Measurements from ENCODE around the gene ELMO1. TPM values are rescaled to one million over a fixed set of nuclear protein-coding genes. Genes with fewer than 3 reads are reported as not detected.

Gene ELMO1
- total and polyA plus RNA-seq, 8 donors, result 3.0 to 20.6 (median 6.6) TPM

DNA sequence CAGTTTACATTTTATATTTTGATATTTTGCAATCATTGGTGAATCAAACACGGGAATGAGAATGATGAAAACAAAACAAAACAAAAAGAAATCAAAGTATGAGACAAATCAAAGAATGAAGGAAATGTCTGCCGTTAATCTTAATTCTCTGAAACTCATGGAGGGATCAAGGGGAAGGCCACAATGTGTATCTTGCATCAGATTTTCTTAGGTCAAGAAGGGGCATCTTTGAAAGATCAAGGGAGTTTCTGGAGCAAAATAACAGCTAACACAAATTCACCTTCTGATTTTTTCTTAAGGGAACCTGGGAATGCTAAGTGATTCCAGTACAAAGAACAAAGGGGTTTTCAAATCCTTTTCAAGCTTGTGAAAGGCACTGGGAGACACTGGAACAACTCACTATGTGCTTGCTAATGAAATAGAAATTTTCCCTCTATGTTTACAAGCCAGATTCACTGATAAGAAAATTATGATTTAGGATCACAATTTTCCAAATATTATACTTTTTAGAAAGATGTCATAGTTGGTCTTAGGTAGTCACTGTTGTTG is 402.1 kb downstream of the ELMO1 start:
- no peaks in the 10 kb centered on the region for H3K36me3 ChIP-seq
- TF ChIP-seq, protein P1, sequence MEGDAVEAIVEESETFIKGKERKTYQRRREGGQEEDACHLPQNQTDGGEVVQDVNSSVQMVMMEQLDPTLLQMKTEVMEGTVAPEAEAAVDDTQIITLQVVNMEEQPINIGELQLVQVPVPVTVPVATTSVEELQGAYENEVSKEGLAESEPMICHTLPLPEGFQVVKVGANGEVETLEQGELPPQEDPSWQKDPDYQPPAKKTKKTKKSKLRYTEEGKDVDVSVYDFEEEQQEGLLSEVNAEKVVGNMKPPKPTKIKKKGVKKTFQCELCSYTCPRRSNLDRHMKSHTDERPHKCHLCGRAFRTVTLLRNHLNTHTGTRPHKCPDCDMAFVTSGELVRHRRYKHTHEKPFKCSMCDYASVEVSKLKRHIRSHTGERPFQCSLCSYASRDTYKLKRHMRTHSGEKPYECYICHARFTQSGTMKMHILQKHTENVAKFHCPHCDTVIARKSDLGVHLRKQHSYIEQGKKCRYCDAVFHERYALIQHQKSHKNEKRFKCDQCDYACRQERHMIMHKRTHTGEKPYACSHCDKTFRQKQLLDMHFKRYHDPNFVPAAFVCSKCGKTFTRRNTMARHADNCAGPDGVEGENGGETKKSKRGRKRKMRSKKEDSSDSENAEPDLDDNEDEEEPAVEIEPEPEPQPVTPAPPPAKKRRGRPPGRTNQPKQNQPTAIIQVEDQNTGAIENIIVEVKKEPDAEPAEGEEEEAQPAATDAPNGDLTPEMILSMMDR (IDR thresholded peaks at IDR 0.05), result no peak
- H3K9me3 ChIP-seq, result no peaks in the 10 kb centered on the region
- H3K4me3 ChIP-seq, result no peak overlapping the region
- WGBS, 2 donors, result 81 to 86% methylated on average over 2 of the region's 2 CpGs
- ATAC-seq (no peak), FAIRE-seq (no peak), DNase-seq (no peak)
- intact Hi-C loops (cut with DNase I), result no loop called here
- H3K27ac ChIP-seq, result no peak overlapping the region
- H3K27me3 ChIP-seq, result no peaks in the 10 kb centered on the region
- H3K4me1 ChIP-seq, result no peaks in the 10 kb centered on the region

GRCh38 chr7:37045681-37046179 is 402.9 kb downstream of the ELMO1 start:
- ATAC-seq, result no peak
- FAIRE-seq, result no peak
- intact Hi-C loops (cut with DNase I), result no loop called here

GRCh38 chr7:37041461-37041860 is 407.2 kb downstream of the ELMO1 start:
- Histone ChIP-seq H3K36me3 (no peaks in the 10 kb centered on the region), H3K27me3 (no peaks in the 10 kb centered on the region), H3K9me3 (no peaks in the 10 kb centered on the region), H3K4me1 (no peaks in the 10 kb centered on the region), H3K4me3 (no peak overlapping the region), H3K27ac (no peak overlapping the region)
- intact Hi-C loops (cut with DNase I), result no loop called here
- DNase-seq, result no peak
- no peak for ATAC-seq
- TF ChIP-seq, protein P1 (IDR thresholded peaks at IDR 0.05), result no peak
- no peak for FAIRE-seq
- WGBS, 2 donors, result 51 to 57% methylated on average over 8 of the region's 8 CpGs

More at GRCh38 chr7:37045681-37046179, 402.9 kb downstream of the ELMO1 start:
- no peaks in the 10 kb centered on the region for H3K4me1 ChIP-seq
- DNase-seq, result no peak
- H3K27me3 ChIP-seq, result no peaks in the 10 kb centered on the region
- no peaks in the 10 kb centered on the region for H3K36me3 ChIP-seq
- TF ChIP-seq, protein P1 (IDR thresholded peaks at IDR 0.05), result no peak
- H3K27ac ChIP-seq, result no peak overlapping the region
- H3K9me3 ChIP-seq, result no peaks in the 10 kb centered on the region
- 67 to 87% methylated on average over 2 of the region's 2 CpGs for WGBS, 2 donors
- no peak overlapping the region for H3K4me3 ChIP-seq

DNA sequence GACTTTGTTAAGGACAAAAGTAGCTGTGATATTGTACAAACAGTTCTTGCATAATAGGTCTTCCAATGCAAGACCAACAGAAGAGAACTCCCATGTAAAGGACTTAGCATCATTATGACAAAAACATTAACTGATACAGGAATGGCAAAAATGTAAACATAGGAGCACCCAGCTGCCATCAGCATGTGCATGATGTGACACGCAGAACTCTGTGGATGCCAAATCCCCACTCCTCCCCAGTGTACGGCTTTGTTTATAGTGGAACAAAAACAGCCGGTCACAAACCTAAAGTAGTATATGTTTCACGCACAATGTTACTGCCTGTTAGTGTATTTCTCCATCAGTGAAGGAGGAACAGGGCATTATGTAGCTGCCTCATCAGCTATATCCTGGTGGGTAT is 408.3 kb downstream of the ELMO1 start:
- no peak overlapping the region for H3K27ac ChIP-seq
- no peaks in the 10 kb centered on the region for H3K9me3 ChIP-seq
- intact Hi-C loops (cut with DNase I), result no loop called here
- no peak for FAIRE-seq
- no peak for DNase-seq
- H3K4me1 ChIP-seq, result no peaks in the 10 kb centered on the region
- 94% methylated on average over 4 of the region's 4 CpGs for WGBS, 2 donors
- H3K36me3 ChIP-seq, result no peaks in the 10 kb centered on the region
- ATAC-seq, result no peak
- no peaks in the 10 kb centered on the region for H3K27me3 ChIP-seq
- H3K4me3 ChIP-seq, result no peak overlapping the region
- TF ChIP-seq, protein P1 (IDR thresholded peaks at IDR 0.05), result no peak

- ATAC-seq, result no peak
- no peaks in the 10 kb centered on the region for H3K27me3 ChIP-seq
- H3K9me3 ChIP-seq, result no peaks in the 10 kb centered on the region
- H3K36me3 ChIP-seq, result no peaks in the 10 kb centered on the region
- FAIRE-seq, result no peak
- 88 to 93% methylated on average over 3 of the region's 3 CpGs for WGBS, 2 donors
- H3K4me1 ChIP-seq, result no peaks in the 10 kb centered on the region
- intact Hi-C loops (cut with DNase I), result no loop called here
- no peak overlapping the region for H3K4me3 ChIP-seq
- TF ChIP-seq, protein P1 (IDR thresholded peaks at IDR 0.05), result no peak
- H3K27ac ChIP-seq, result no peak overlapping the region
- DNase-seq, result no peak
Observed at GRCh38 chr7:37039131-37039749, 409.4 kb downstream of the ELMO1 start.

Measured in pancreas (tissue), 10 donors.